Measurements from ENCODE around the gene SH2D3C. TPM values are rescaled to one million over a fixed set of nuclear protein-coding genes. Genes with fewer than 3 reads are reported as not detected.
A peak's percentile ranks its signal among the peaks of the same experiment; 100 is the strongest.

The SH2D3C gene
- total RNA-seq, 1 donor from 2014 or later: 137 TPM

DNA sequence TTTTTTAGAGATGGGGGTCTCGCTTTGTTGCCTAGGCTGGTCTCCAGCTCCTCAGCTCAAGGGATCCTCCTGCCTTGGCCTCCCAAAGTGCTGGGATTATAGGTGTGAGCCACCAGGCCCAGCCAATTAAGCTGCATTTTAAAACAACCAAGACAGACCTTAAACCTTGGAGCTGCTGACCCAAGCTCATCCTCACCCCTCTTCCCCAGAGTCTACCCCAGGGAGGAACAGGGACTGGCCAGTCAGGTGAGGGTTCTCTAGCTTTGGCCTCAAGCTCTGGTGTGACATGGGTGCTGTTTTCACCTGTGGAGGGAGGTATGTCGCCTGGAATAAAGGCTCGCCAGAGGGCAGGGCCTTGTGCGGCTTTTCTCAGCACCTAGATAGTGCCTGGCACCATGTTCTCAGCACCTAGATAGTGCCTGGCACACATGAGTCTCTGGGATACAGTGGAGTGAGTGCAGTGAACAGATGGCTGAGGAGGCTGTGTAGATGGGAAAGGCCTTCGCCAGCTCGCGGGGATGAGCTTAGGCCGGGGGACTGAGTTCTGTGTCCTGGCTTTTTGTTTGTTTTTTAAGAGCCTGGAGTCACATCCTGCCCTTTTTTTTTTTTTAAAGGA is 14.7 kb upstream of the SH2D3C start:
- no peak for DNase-seq (ENCODE audit: low spot score)
- peaks cover 37% of the 10 kb centered on the region for H3K4me1 Mint-ChIP-seq (ENCODE audit: unreplicated experiment)
- peaks cover 28% of the 10 kb centered on the region for H3K36me3 Mint-ChIP-seq (ENCODE audit: low read depth, unreplicated experiment)
- TF ChIP-seq, protein P1, sequence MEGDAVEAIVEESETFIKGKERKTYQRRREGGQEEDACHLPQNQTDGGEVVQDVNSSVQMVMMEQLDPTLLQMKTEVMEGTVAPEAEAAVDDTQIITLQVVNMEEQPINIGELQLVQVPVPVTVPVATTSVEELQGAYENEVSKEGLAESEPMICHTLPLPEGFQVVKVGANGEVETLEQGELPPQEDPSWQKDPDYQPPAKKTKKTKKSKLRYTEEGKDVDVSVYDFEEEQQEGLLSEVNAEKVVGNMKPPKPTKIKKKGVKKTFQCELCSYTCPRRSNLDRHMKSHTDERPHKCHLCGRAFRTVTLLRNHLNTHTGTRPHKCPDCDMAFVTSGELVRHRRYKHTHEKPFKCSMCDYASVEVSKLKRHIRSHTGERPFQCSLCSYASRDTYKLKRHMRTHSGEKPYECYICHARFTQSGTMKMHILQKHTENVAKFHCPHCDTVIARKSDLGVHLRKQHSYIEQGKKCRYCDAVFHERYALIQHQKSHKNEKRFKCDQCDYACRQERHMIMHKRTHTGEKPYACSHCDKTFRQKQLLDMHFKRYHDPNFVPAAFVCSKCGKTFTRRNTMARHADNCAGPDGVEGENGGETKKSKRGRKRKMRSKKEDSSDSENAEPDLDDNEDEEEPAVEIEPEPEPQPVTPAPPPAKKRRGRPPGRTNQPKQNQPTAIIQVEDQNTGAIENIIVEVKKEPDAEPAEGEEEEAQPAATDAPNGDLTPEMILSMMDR (IDR thresholded peaks at IDR 0.05; ENCODE audit: unreplicated experiment): no peak
- H3K9me3 Mint-ChIP-seq (ENCODE audit: unreplicated experiment): no peaks in the 10 kb centered on the region
- H3K27me3 Mint-ChIP-seq (ENCODE audit: unreplicated experiment): peaks cover 15% of the 10 kb centered on the region
- H3K27ac Mint-ChIP-seq (ENCODE audit: unreplicated experiment): peak overlapping the region; percentile 63
- no peak overlapping the region for H3K4me3 Mint-ChIP-seq (ENCODE audit: unreplicated experiment)

DNA sequence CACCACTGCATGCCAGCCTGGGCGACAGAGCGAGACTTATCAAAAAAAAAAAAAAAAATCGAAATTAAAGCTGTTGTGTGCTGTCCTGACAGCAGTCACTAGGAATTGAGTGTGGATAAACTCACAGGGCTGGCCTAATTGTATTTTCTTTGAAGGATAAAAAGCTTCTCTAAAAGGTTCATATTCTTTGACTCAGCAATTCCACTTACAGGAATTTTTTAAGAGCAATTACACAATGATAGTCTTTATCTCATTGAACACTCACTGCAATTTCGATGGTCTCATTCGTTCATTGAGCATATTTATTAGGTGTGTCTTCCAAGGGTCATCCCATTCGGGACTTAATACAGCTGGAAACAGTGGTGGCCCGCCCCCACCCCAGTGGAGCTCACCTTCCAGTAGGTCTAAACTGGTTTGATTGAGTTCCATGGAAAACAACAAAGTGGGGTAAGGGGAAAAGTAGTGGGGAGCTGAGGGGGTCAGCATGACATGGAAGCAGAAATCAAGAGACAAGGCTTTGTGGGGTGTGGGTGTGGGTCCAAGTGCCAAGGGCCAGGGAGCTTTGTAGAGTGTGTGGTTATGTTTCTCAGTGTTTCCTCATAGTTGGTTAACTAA is 14.1 kb upstream of the SH2D3C start:
- Mint-ChIP-seq H3K36me3 (ENCODE audit: low read depth, unreplicated experiment) (peaks cover 33% of the 10 kb centered on the region), H3K4me1 (ENCODE audit: unreplicated experiment) (peaks cover 41% of the 10 kb centered on the region), H3K27ac (ENCODE audit: unreplicated experiment) (peak overlapping the region; percentile 83), H3K4me3 (ENCODE audit: unreplicated experiment) (peak overlapping the region; percentile 37), H3K27me3 (ENCODE audit: unreplicated experiment) (peaks cover 14% of the 10 kb centered on the region), H3K9me3 (ENCODE audit: unreplicated experiment) (no peaks in the 10 kb centered on the region)
- DNase-seq (ENCODE audit: low spot score): no peak
- TF ChIP-seq, protein P1 (IDR thresholded peaks at IDR 0.05; ENCODE audit: unreplicated experiment): no peak

DNA sequence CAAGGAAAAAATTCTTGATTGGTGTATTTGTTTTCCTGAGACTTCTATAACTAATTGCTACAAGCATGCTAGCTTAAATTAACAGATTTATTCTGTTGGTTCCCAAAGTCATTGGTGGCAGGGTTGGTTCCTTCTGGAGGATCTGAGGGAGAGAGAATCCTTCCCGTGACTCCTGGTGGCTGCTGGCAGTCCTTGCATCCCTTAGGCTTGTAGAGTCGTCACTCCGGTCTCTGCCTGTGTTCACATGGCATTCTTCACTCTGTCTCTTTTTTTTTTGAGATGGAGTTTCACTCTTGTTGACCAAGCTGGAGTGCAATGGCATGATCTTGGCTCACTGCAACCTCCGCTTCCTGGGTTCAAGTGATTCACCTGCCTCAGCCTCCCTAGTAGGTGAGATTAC is 12.6 kb upstream of the SH2D3C start:
- TF ChIP-seq, protein P1 (IDR thresholded peaks at IDR 0.05; ENCODE audit: unreplicated experiment): no peak
- peaks cover 42% of the 10 kb centered on the region for H3K36me3 Mint-ChIP-seq (ENCODE audit: low read depth, unreplicated experiment)
- H3K27ac Mint-ChIP-seq (ENCODE audit: unreplicated experiment): no peak overlapping the region
- DNase-seq (ENCODE audit: low spot score): no peak
- peaks cover 40% of the 10 kb centered on the region for H3K4me1 Mint-ChIP-seq (ENCODE audit: unreplicated experiment)
- no peaks in the 10 kb centered on the region for H3K9me3 Mint-ChIP-seq (ENCODE audit: unreplicated experiment)
- H3K27me3 Mint-ChIP-seq (ENCODE audit: unreplicated experiment): peaks cover 17% of the 10 kb centered on the region
- no peak overlapping the region for H3K4me3 Mint-ChIP-seq (ENCODE audit: unreplicated experiment)

DNA sequence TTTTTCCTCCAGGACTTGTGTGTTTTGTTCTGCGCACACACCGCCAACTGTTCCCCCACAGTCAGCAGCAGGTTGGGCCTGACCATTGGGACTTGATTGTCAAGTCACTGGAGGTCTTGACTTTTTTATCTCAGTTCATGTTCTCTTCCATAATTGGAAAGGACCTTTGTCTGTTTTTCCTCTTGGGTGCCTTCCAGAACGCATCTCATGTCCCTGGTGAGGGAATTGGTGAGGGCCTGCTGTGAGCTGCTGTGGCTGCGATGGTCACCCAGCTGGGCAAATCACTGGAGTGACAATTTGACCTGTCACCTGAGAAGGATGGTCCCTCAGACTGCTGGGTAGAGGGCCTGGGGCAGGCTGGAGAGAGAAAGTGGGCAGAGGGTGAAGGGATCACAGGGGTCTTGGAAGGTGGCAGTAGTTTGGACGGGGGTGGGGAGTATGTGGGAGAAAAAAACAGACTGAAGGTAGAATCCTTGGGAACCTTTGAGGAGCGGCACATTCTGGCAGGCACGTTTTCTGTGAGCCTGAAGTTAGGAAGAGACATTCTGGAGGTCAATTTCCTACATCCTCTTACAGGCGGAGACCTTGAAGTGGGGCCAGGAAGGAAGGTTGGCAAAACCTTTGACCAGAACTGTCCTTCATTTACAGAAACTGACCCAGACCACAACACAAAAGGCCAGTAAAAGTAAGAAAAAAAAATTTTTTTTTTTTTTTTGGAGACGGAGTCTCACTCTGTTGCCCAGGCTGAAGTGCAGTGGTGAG is 11.8 kb upstream of the SH2D3C start:
- peak overlapping the region; percentile 86 for H3K4me3 Mint-ChIP-seq (ENCODE audit: unreplicated experiment)

More for the DNA sequence above, 11.8 kb upstream of the SH2D3C start:
- Mint-ChIP-seq H3K27me3 (ENCODE audit: unreplicated experiment) (peaks cover 17% of the 10 kb centered on the region), H3K9me3 (ENCODE audit: unreplicated experiment) (no peaks in the 10 kb centered on the region), H3K4me1 (ENCODE audit: unreplicated experiment) (peaks cover 38% of the 10 kb centered on the region), H3K27ac (ENCODE audit: unreplicated experiment) (peak overlapping the region; percentile 88), H3K36me3 (ENCODE audit: low read depth, unreplicated experiment) (peaks cover 42% of the 10 kb centered on the region)
- DNase-seq (ENCODE audit: low spot score): no peak
- TF ChIP-seq, protein P1 (IDR thresholded peaks at IDR 0.05; ENCODE audit: unreplicated experiment): no peak
